CD4-positive, alpha-beta T cell treated with Interleukin-6 at 100 ng/mL for 8 hours (primary cell): Measurements from ENCODE around the gene DZIP1L.

Source experiments
- DNase-seq: peaks from one replicate; pipeline ENCODE4 v3.0.0-alpha.2; 2020; ENCODE audit warnings: mixed read lengths, low spot score

The DZIP1L gene

DNA sequence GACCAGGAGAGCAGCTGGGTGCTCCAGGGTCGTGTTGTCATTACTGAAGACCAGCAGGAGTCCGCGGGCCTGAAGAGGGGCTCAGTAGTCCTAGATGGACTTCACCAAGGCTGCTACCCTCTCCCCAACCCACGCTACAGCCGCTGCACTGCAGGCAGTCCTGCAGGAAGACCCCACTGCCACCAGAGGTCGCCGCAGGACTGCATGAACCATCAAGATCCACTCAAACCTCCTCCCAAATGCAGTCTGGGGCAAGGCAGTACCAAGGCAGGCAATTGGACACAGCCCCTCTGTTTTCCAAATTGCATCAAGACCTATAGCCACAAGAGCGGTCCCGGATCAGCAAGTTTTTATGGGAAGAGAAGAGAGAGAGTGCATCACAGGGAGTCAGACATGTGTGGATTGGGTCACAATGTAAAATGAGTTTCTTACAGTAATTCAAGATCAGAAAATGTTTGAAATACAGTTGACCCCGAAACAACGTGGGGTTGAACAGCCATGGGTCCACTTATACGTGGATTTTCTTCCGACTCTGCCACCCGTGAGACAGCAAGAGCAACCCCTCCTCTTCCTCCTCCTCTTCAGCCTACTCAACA lies 46.7 kb downstream of the DZIP1L start:
- DNase-seq, result peak; percentile 56

DNA sequence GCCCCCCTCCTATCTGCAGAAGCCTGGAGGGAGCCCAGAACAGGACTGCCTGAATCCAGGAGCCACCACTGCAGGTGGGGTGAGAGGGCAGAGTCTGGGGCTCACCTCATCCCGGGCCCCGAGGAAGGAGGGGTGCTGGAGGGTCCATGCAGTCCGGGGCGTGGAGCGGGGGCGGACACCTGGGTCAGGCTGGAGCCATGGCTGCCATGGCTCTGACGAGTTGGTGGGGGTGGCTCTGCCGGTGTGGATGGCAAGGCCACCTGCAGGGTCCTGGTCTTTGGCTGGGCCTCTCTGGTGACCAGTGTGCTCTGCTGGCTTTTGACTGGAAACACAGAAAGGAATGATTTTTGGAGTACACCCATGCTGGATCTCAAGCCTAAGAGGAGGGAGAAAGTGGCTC lies 47.4 kb downstream of the DZIP1L start:
- DNase-seq, result no peak

- DNase-seq, result no peak
Measured at GRCh38 chr3:138066972-138067371, 48.4 kb downstream of the DZIP1L start.

GRCh38 chr3:138066383-138066782 lies 49.0 kb downstream of the DZIP1L start:
- DNase-seq, result no peak

DNA sequence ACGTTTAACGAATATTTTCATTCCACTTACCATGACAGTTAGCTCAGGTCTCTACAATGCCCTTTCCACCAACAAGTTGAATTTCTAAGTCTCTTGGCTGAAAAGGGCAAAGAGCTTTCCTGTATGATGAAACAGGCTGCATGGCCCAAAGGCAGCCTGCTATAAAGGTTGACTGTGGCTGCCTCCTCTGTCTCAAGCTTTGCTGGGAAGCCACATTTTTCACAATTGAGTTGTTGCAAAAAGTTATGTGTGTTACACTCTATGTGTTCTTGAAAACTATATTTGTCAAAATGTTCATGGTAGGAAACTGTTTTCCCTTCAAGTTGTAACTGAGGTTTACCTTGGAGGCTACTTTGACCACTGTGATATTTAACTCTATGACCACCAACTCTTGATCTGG lies 49.5 kb downstream of the DZIP1L start:
- DNase-seq, result no peak

GRCh38 chr3:138063416-138063815 lies 52.0 kb downstream of the DZIP1L start:
- DNase-seq, result no peak

GRCh38 chr3:138062626-138063025 lies 52.8 kb downstream of the DZIP1L start:
- no peak for DNase-seq

GRCh38 chr3:138062037-138062436 lies 53.4 kb downstream of the DZIP1L start:
- DNase-seq, result no peak

DNA sequence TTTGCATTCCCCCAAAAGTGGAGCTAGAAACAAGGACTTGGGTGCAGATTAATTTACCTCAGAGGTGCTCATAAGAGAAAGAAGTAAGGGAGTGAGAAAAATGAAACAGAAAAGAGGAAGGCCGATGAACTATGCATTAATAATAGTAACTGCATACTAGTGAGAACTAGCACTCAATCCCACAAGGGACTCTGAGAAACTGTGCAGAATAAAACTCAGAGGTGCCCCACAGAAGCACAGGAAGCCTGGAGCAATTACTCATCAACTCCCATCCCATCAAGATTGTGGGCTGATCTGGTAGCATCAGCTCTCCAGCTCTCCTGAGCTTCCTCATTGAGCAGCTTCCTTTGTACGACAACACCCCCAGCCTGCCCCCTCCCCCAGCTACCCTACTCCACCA lies 54.6 kb downstream of the DZIP1L start:
- DNase-seq, result no peak

DNA sequence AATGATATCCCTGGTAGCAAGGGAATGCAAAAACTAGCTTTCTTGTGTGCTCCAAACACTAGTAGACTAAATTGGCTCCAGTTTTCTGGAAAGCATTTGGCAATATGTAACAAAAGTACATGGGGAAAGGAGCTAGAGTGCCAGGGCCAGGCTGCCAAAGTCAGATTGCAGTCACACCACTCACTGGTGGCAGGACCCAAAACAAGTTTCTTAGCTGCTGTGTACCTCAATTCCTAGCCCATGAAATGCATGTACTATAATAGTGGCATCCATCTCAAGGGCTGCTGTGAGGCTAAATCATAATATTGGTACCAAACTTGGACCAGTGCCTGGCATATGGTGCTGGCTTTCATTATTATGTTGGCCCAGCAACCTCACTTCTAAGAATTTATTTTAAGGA lies 56.1 kb downstream of the DZIP1L start:
- no peak for DNase-seq

- DNase-seq, result no peak
Measured at GRCh38 chr3:138057384-138057783, 58.0 kb downstream of the DZIP1L start.

- DNase-seq, result no peak
Measured at GRCh38 chr3:138054057-138054456, 61.4 kb downstream of the DZIP1L start.

DNA sequence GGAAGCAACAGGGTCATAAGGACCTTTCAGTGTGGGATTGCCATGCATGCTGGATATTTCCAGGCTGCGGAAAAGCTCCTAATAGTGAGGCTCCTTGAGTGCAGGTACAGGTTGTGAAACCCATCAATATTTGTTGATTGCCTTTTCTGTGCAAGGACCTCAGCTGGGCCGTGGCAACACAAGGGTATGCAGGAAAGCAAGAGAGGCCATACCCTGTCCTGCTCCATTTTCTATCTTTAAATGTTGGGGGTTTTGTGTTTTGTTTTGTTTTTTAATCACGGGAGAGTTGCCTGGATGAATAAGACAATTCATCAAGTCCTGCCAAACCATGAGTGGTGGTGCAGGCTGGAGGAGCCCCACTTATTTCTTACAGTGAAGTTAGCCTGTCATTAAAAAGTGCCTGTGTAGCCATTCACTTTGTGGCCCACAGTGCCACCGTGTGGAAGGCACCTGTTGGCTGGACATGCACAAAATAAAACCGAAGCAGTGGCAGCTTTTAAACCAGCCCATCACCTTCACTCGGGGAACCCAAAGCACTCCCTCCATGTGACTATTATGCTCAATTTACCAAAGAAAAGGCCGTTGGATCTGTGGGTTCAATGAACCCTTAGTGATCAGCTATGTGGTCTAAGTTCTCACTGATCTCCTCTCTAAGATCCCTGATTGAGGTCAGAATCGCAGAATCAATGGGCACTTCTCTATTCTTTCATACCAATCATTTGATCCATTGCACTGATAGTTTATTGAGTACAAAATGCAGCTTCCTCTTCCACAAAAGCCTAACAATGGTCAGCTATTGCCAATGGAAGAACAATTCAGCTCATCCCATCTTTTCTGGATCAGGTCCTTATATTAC lies 63.2 kb downstream of the DZIP1L start:
- no peak for DNase-seq

- DNase-seq, result no peak
Measured at GRCh38 chr3:138049157-138049919, 66.1 kb downstream of the DZIP1L start.

GRCh38 chr3:138047596-138048158 lies 67.7 kb downstream of the DZIP1L start:
- no peak for DNase-seq

DNA sequence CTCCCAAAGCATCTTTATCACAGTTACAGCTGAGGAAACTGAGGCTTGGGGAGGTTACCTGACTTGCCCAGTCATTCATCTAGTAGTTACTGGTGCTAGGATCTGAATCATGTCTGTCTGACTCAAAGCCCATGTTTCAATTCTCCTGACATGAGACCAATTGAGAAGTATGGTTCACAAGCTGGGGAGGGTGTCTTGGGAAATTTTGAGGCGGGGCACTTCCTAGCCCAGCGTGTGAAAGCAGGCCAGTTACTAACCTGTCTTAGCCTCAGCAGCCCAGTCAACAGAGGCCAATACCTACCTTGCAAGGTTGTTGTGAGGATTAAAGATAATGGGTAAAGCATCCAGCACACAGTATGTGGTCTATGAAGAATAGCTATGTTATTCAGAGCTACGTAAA lies 68.5 kb downstream of the DZIP1L start:
- no peak for DNase-seq

DNA sequence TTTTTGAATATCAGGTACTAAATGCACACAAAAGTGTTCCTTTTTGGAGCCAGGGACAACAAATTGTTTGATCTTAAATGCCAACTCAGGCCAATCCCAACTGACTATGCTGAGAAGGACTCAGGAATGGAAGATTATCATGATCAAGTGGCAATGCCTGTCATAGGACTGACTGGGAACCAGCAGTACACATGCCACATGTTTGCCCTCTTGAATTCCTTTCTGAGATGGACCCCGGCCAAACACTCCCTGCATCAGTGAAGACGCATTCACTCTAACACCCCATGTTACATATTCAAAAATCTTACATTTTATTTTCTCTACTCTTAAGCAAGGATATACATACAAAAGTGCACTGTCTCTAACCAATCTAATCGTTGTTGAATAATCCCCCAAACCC lies 69.3 kb downstream of the DZIP1L start:
- DNase-seq, result no peak

DNA sequence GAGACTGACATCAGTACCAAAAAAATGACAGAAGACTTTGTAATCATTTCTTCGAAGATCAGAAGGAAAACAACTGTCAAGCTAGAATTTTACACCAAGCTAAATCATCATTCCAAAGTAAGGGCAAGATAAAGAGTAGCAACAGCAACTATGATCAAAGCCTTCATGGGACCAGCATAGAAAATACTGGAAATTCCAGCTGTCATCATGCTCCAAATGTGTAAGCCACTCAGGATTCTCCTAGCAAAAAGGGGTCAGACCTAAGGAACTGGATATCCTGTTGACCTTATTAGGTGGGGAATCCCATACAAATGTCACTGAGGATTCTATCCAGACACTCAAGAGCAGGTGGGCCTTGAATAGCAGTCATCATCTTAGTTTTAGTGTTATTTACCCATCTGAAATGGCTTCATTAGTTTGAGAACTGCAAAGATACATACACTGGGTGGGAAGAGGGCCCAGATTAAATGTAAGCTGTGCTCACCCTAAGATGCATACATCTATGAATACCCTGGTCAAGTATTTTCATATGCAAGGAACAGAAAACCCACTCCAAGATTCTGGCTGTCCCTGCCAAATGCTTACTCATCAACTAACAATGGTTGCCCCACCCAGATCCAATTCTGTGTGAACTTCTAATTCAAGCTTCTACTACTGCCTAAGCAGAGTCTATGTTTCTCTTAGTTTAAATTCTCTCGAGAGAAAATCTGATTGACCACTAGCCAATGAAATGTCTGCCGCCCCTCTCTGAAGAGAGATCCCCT lies 72.0 kb downstream of the DZIP1L start:
- DNase-seq, result no peak

- no peak for DNase-seq
Measured at GRCh38 chr3:138042043-138042442, 73.4 kb downstream of the DZIP1L start.

- DNase-seq, result no peak
Measured at GRCh38 chr3:138038725-138039462, 76.5 kb downstream of the DZIP1L start.

DNA sequence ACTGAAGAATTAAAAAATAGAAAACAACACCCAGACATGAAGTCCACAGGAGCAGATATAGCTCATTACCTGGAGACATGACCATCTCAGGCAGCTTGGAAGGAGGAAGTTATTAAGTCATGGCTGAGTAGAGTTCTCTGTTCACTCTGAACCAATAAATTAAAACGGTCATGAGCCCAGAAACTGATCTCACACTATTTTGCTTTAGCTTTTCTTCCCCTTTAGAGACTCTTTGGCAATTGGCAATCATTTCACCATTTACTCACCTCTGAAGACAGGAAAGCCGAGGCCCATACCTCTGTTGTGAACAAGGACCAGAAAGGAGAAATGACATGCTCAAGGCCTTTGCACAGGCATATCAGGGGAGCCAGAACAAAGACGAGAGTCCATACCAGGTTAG lies 78.8 kb downstream of the DZIP1L start:
- no peak for DNase-seq
